OCI-LY1 (cell line): Measurements from ENCODE around the gene SLFN5.

Experiments used
- CTCF ChIP-seq: fragments of 200-600 bp; sonication (generic), shearing (Covaris generic); IDR thresholded peaks from 2 replicates; pipeline ENCODE4 v1.5.1; 2017; ENCODE audit warnings: mild to moderate bottlenecking, antibody characterized with exemption, low read length, moderate library complexity, mixed read lengths
- EZH2 ChIP-seq: fragments of 200-600 bp; sonication (generic), shearing (Covaris generic); IDR thresholded peaks from 2 replicates; pipeline ENCODE4 v1.8.0; 2017; ENCODE audit warnings: borderline replicate concordance, mixed run types, mild to moderate bottlenecking, antibody characterized with exemption, low read length, moderate library complexity, mixed read lengths

- no peak for TF ChIP-seq CTCF
- no peak for TF ChIP-seq EZH2
Measured at GRCh38 chr17:35227546-35227945, 15.3 kb upstream of the SLFN5 start.
